Lung (tissue), 12 donors: Measurements from ENCODE around the gene MAP10. TPM values are rescaled to one million over a fixed set of nuclear protein-coding genes. Genes with fewer than 3 reads are reported as not detected.

Experiments
- ATAC-seq: fragments of 200-7000 bp; cut with Tn5 transposase; one replicate; pipeline ENCODE4 v1.9.1; 2020; ENCODE audit warnings: moderate number of reproducible peaks; ENCODE audit not compliant: insufficient read depth, low FRiP score
- DNase-seq, 3 donors: peaks; one replicate each; pipeline ENCODE4 v3.0.0-alpha.2; 2013 to 2017
- H3K27ac ChIP-seq, 2 donors: one replicate each; pipeline ENCODE4 v1.5.1; 2013; ENCODE audit warnings: mild to moderate bottlenecking in 2 of 2, moderate library complexity in 2 of 2, control low read depth in 1 of 2, inconsistent platforms in 1 of 2, low read depth in 1 of 2, low read length in 1 of 2
- H3K27me3 ChIP-seq, 3 donors: one replicate each; pipeline ENCODE4 v1.5.1; 2013; ENCODE audit warnings: low read length in 2 of 3; ENCODE audit not compliant: control insufficient read depth in 3 of 3, insufficient read depth in 3 of 3
- H3K36me3 ChIP-seq, 4 donors: one replicate each; pipeline ENCODE4 v1.5.1; 2013; ENCODE audit warnings: low read length in 4 of 4, mild to moderate bottlenecking in 1 of 4, moderate library complexity in 1 of 4; ENCODE audit not compliant: control insufficient read depth in 4 of 4, insufficient read depth in 4 of 4
- H3K4me1 ChIP-seq, 5 donors: one replicate each; pipeline ENCODE4 v1.5.1; 2013; ENCODE audit warnings: low read length in 5 of 5, mild to moderate bottlenecking in 2 of 5, moderate library complexity in 1 of 5; ENCODE audit not compliant: control insufficient read depth in 5 of 5, insufficient read depth in 5 of 5
- H3K4me3 ChIP-seq: one replicate; pipeline ENCODE4 v1.5.1; 2013; ENCODE audit warnings: mild to moderate bottlenecking, control low read depth, moderate library complexity
- H3K9ac ChIP-seq, 2 donors: one replicate each; pipeline ENCODE4 v1.5.1; 2013; ENCODE audit warnings: low read length in 2 of 2, control low read depth in 1 of 2; ENCODE audit not compliant: insufficient read depth in 1 of 2
- H3K9me3 ChIP-seq, 4 donors: one replicate each; pipeline ENCODE4 v1.5.1; 2013; ENCODE audit warnings: low read length in 3 of 4, mild to moderate bottlenecking in 1 of 4, moderate library complexity in 1 of 4; ENCODE audit not compliant: control insufficient read depth in 4 of 4, insufficient read depth in 3 of 4
- CTCF ChIP-seq: IDR thresholded peaks from 2 replicates; pipeline ENCODE4 v1.5.1; 2012; ENCODE audit warnings: mild to moderate bottlenecking; ENCODE audit errors: control extremely low read depth, extremely low read depth
- WGBS, 2 donors: extraction: QIAGEN DNeasy Blood & Tissue Kit; methylation state at CpG; one replicate each; pipeline ENCODE4 v1.1.7; 2013; 5-methylcytosine and 5-hydroxymethylcytosine counted together
- polyA plus RNA-seq, 2 donors: library from polyadenylated mRNA; stranded (reverse); fragments of 200-250 nt; gene quantifications; one replicate each; pipeline ENCODE4 v1.2.1, GENCODE V29; 2013
- total RNA-seq, 2 donors: library from RNA; depleted of rRNA in 1 of 2; stranded (reverse); fragments of >200 nt in 1 of 2; gene quantifications; one replicate each; pipeline ENCODE4 v1.2.1, GENCODE V29; 2014 to 2021
- donor health status: control.
- donor health status: control.
- donor health status: Bipolar disorder and iron deficiency.
- donor health status: healthy.
- donor health status: DM: yes; HTN: yes; CAD: no.

The MAP10 gene
- total and polyA plus RNA-seq, 4 donors: 0.57 to 3.0 (median 2.1) TPM

- H3K4me1 ChIP-seq: peaks cover 0 to 18% (median 0%) of the 10 kb centered on the region in 5 donors
- no peaks in the 10 kb centered on the region for H3K36me3 ChIP-seq
- H3K9ac ChIP-seq: no peak overlapping the region
- WGBS, 2 donors: 86 to 87% methylated on average over 2 of the region's 2 CpGs
- ATAC-seq: no peak
- no peak overlapping the region for H3K4me3 ChIP-seq
- no peak for TF ChIP-seq CTCF
- H3K27me3 ChIP-seq: no peaks in the 10 kb centered on the region
- no peak overlapping the region for H3K27ac ChIP-seq
- no peak for DNase-seq
- no peaks in the 10 kb centered on the region for H3K9me3 ChIP-seq
Measured at GRCh38 chr1:232830661-232831060, 25.4 kb downstream of the MAP10 start.

GRCh38 chr1:232831895-232832294 lies 26.7 kb downstream of the MAP10 start:
- no peak overlapping the region for H3K9ac ChIP-seq
- no peaks in the 10 kb centered on the region for H3K36me3 ChIP-seq
- H3K27me3 ChIP-seq: no peaks in the 10 kb centered on the region
- no peak for ATAC-seq
- no peak for DNase-seq
- TF ChIP-seq CTCF: no peak
- H3K4me3 ChIP-seq: no peak overlapping the region
- 61 to 78% methylated on average over 2 of the region's 2 CpGs for WGBS, 2 donors
- H3K9me3 ChIP-seq: no peaks in the 10 kb centered on the region
- peaks cover 0 to 22% (median 0%) of the 10 kb centered on the region in 5 donors for H3K4me1 ChIP-seq
- H3K27ac ChIP-seq: no peak overlapping the region

- Histone ChIP-seq H3K27me3 (no peaks in the 10 kb centered on the region), H3K27ac (no peak overlapping the region), H3K4me1 (peaks cover 0 to 25% (median 0%) of the 10 kb centered on the region in 5 donors), H3K36me3 (no peaks in the 10 kb centered on the region), H3K9ac (no peak overlapping the region), H3K4me3 (no peak overlapping the region), H3K9me3 (no peaks in the 10 kb centered on the region)
- peak; percentile 28 to 89 (median 86) for DNase-seq
- WGBS, 2 donors: 48 to 71% methylated on average over 3 of the region's 3 CpGs
- no peak for ATAC-seq
- TF ChIP-seq CTCF: no peak
Measured at GRCh38 chr1:232834066-232834465, 28.9 kb downstream of the MAP10 start.

- Histone ChIP-seq H3K36me3 (no peaks in the 10 kb centered on the region), H3K9me3 (no peaks in the 10 kb centered on the region), H3K27ac (no peak overlapping the region), H3K9ac (no peak overlapping the region), H3K4me1 (peaks cover 0 to 25% (median 0%) of the 10 kb centered on the region in 5 donors), H3K4me3 (no peak overlapping the region), H3K27me3 (no peaks in the 10 kb centered on the region)
- ATAC-seq: no peak
- 69 to 88% methylated on average over 6 of the region's 6 CpGs for WGBS, 2 donors
- DNase-seq: peak; percentile 41 to 81 (median 75)
- no peak for TF ChIP-seq CTCF
Measured at GRCh38 chr1:232835166-232835565, 29.9 kb downstream of the MAP10 start.
